Measurements from ENCODE around the gene ADGRB3. TPM values are rescaled to one million over a fixed set of nuclear protein-coding genes. Genes with fewer than 3 reads are reported as not detected.

The ADGRB3 gene
- total RNA-seq, 3 donors from 2014 or later: 0.43 to 7.8 (median 0.72) TPM

- Histone ChIP-seq H3K4me3 (no peak overlapping the region), H3K4me1 (ENCODE audit: low read depth) (no peaks in the 10 kb centered on the region), H3K36me3 (ENCODE audit: low read depth) (no peaks in the 10 kb centered on the region), H3K9me3 (no peaks in the 10 kb centered on the region)
- DNase-seq (no peak), ATAC-seq (no peak)
- no peak for TF ChIP-seq CTCF (IDR thresholded peaks at IDR 0.05)
- intact Hi-C loops (cut with DNase I, micrococcal nuclease): no loop called here
Measured at GRCh38 chr6:69263297-69263696, 628.2 kb downstream of the ADGRB3 start.

GRCh38 chr6:69265090-69265489 lies 630.0 kb downstream of the ADGRB3 start:
- intact Hi-C loops (cut with DNase I, micrococcal nuclease): no loop called here

GRCh38 chr6:69265706-69266105 lies 630.6 kb downstream of the ADGRB3 start:
- DNase-seq: no peak
- intact Hi-C loops (cut with DNase I, micrococcal nuclease): no loop called here

More at GRCh38 chr6:69265090-69265489, 630.0 kb downstream of the ADGRB3 start:
- Histone ChIP-seq H3K4me1 (ENCODE audit: low read depth) (no peaks in the 10 kb centered on the region), H3K9me3 (no peaks in the 10 kb centered on the region), H3K36me3 (ENCODE audit: low read depth) (no peaks in the 10 kb centered on the region), H3K4me3 (no peak overlapping the region)
- no peak for TF ChIP-seq CTCF (IDR thresholded peaks at IDR 0.05)
- ATAC-seq (no peak), DNase-seq (no peak)

GRCh38 chr6:69276204-69276603 lies 641.1 kb downstream of the ADGRB3 start:
- ATAC-seq (no peak), DNase-seq (no peak)
- H3K36me3 ChIP-seq (ENCODE audit: low read depth): no peaks in the 10 kb centered on the region
- no peaks in the 10 kb centered on the region for H3K9me3 ChIP-seq
- no peaks in the 10 kb centered on the region for H3K4me1 ChIP-seq (ENCODE audit: low read depth)
- TF ChIP-seq CTCF (IDR thresholded peaks at IDR 0.05): no peak
- no peak overlapping the region for H3K4me3 ChIP-seq
- intact Hi-C loops (cut with DNase I, micrococcal nuclease): no loop called here

More at GRCh38 chr6:69265706-69266105, 630.6 kb downstream of the ADGRB3 start:
- Histone ChIP-seq H3K4me3 (no peak overlapping the region), H3K4me1 (ENCODE audit: low read depth) (no peaks in the 10 kb centered on the region), H3K36me3 (ENCODE audit: low read depth) (no peaks in the 10 kb centered on the region), H3K9me3 (no peaks in the 10 kb centered on the region)
- no peak for ATAC-seq
- TF ChIP-seq CTCF (IDR thresholded peaks at IDR 0.05): no peak

- no peak for ATAC-seq
- Histone ChIP-seq H3K4me1 (ENCODE audit: low read depth) (no peaks in the 10 kb centered on the region), H3K9me3 (no peaks in the 10 kb centered on the region), H3K4me3 (no peak overlapping the region), H3K36me3 (ENCODE audit: low read depth) (no peaks in the 10 kb centered on the region)
- no peak for TF ChIP-seq CTCF (IDR thresholded peaks at IDR 0.05)
- intact Hi-C loops (cut with DNase I, micrococcal nuclease): no loop called here
- no peak for DNase-seq
Measured at GRCh38 chr6:69279805-69280204, 644.7 kb downstream of the ADGRB3 start.

- Histone ChIP-seq H3K36me3 (ENCODE audit: low read depth) (no peaks in the 10 kb centered on the region), H3K9me3 (no peaks in the 10 kb centered on the region), H3K4me3 (no peak overlapping the region), H3K4me1 (ENCODE audit: low read depth) (no peaks in the 10 kb centered on the region)
- DNase-seq (no peak), ATAC-seq (no peak)
- intact Hi-C loops (cut with DNase I, micrococcal nuclease): no loop called here
- no peak for TF ChIP-seq CTCF (IDR thresholded peaks at IDR 0.05)
Measured at GRCh38 chr6:69280858-69281257, 645.8 kb downstream of the ADGRB3 start.

Data from mucosa of descending colon (tissue), 3 donors.